GM12865 (cell line): ENCODE results near the gene OR10T2.
"Not testable (repeated sequence)": the region's sequence is repeated elsewhere in the genome, so short reads cannot be mapped to it uniquely, and the experiment has no call there.

Experiments used
- DNase-seq: peaks from one replicate; pipeline ENCODE4 v3.0.0; 2010; ENCODE audit warnings: low read depth
- H3K4me3 ChIP-seq: 2 replicates; pipeline ENCODE4 v1.5.1; 2011; ENCODE audit warnings: mild to moderate bottlenecking, low read depth, low read length, control low read depth
- CTCF ChIP-seq: IDR thresholded peaks from 2 replicates; pipeline ENCODE4 v1.5.1; 2011; ENCODE audit warnings: low read length, control low read depth, low read depth, inconsistent platforms; ENCODE audit not compliant: insufficient read depth; ENCODE audit errors: missing control alignments

Gene OR10T2

GRCh38 chr1:158390331-158390730 is 8.9 kb downstream of the OR10T2 start:
- TF ChIP-seq CTCF = no peak
- DNase-seq = no peak
- H3K4me3 ChIP-seq = no peak overlapping the region

GRCh38 chr1:158374860-158375259 is 24.4 kb downstream of the OR10T2 start:
- TF ChIP-seq CTCF = no peak
- H3K4me3 ChIP-seq = no peak overlapping the region
- no peak for DNase-seq

GRCh38 chr1:158374101-158374500 is 25.2 kb downstream of the OR10T2 start:
- DNase-seq, H3K4me3 ChIP-seq: not testable (repeated sequence)

- H3K4me3 ChIP-seq = no peak overlapping the region
- TF ChIP-seq CTCF = no peak
- peak; percentile 50 for DNase-seq
Observed at GRCh38 chr1:158371188-158371953, 27.9 kb downstream of the OR10T2 start.

GRCh38 chr1:158366783-158367182 is 32.5 kb downstream of the OR10T2 start:
- no peak overlapping the region for H3K4me3 ChIP-seq
- no peak for TF ChIP-seq CTCF
- no peak for DNase-seq

- TF ChIP-seq CTCF = no peak
- DNase-seq = no peak
- no peak overlapping the region for H3K4me3 ChIP-seq
Observed at GRCh38 chr1:158362941-158363340, 36.3 kb downstream of the OR10T2 start.

GRCh38 chr1:158362482-158362881 is 36.8 kb downstream of the OR10T2 start:
- DNase-seq = no peak
- TF ChIP-seq CTCF = no peak
- H3K4me3 ChIP-seq = no peak overlapping the region

GRCh38 chr1:158357441-158357840 is 41.8 kb downstream of the OR10T2 start:
- H3K4me3 ChIP-seq = no peak overlapping the region
- no peak for DNase-seq
- TF ChIP-seq CTCF = no peak
